Panc1 (cell line): ENCODE results near the gene S1PR3.

Source experiments
- CTCF ChIP-seq: fragments of 450-650 bp; IDR thresholded peaks from 2 replicates; pipeline ENCODE4 v1.5.1; 2017; ENCODE audit warnings: mild to moderate bottlenecking
- TF ChIP-seq, protein P1 (sequence below), 2 experiments: IDR thresholded peaks; 2 replicates each; pipeline ENCODE4 v1.6.1; 2011 to 2012; ENCODE audit warnings: low read depth in 2 of 2, control low read depth in 1 of 2, low read length in 1 of 2, mild to moderate bottlenecking in 1 of 2, moderate library complexity in 1 of 2; ENCODE audit not compliant: insufficient read depth in 1 of 2

GRCh38 chr9:88954066-88954465, 37.2 kb upstream of the S1PR3 start:
- no peak for TF ChIP-seq CTCF
- TF ChIP-seq, protein P1, sequence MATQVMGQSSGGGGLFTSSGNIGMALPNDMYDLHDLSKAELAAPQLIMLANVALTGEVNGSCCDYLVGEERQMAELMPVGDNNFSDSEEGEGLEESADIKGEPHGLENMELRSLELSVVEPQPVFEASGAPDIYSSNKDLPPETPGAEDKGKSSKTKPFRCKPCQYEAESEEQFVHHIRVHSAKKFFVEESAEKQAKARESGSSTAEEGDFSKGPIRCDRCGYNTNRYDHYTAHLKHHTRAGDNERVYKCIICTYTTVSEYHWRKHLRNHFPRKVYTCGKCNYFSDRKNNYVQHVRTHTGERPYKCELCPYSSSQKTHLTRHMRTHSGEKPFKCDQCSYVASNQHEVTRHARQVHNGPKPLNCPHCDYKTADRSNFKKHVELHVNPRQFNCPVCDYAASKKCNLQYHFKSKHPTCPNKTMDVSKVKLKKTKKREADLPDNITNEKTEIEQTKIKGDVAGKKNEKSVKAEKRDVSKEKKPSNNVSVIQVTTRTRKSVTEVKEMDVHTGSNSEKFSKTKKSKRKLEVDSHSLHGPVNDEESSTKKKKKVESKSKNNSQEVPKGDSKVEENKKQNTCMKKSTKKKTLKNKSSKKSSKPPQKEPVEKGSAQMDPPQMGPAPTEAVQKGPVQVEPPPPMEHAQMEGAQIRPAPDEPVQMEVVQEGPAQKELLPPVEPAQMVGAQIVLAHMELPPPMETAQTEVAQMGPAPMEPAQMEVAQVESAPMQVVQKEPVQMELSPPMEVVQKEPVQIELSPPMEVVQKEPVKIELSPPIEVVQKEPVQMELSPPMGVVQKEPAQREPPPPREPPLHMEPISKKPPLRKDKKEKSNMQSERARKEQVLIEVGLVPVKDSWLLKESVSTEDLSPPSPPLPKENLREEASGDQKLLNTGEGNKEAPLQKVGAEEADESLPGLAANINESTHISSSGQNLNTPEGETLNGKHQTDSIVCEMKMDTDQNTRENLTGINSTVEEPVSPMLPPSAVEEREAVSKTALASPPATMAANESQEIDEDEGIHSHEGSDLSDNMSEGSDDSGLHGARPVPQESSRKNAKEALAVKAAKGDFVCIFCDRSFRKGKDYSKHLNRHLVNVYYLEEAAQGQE (IDR thresholded peaks at IDR 0.05; ENCODE audit: insufficient read depth in 1 of 2, low read depth in 2 of 2, low read length in 1 of 2), result no peak
